Activated CD4-positive, alpha-beta T cell treated with anti-CD3 and anti-CD28 coated beads for 36 hours (primary cell): ENCODE results near the gene AHRR. TPM values are rescaled to one million over a fixed set of nuclear protein-coding genes. Genes with fewer than 3 reads are reported as not detected.
"Not testable (repeated sequence)": the region's sequence is repeated elsewhere in the genome, so short reads cannot be mapped to it uniquely, and the experiment has no call there.

ENCODE experiments used
- ATAC-seq: fragments of 200-7000 bp; cut with Tn5 transposase; one replicate; pipeline ENCODE4 v1.10.0; 2021; ENCODE audit warnings: mild to moderate bottlenecking, moderate library complexity
- CTCF ChIA-PET: fragments of 350-600 bp; sonication (Branson Sonifier 250); formaldehyde crosslinking; loops from one replicate; lab custom pipeline; 2021; ENCODE audit warnings: antibody characterized with exemption; lab: Charles Lee
- POLR2A ChIA-PET: fragments of 350-600 bp; sonication (Branson Sonifier 250); formaldehyde crosslinking; loops from one replicate; lab custom pipeline; 2021; ENCODE audit warnings: antibody characterized with exemption, inconsistent platforms; lab: Charles Lee
- DNase-seq: peaks from one replicate; pipeline ENCODE4 v3.0.0-alpha.2; 2020
- H3K27ac Mint-ChIP-seq: one replicate; pipeline ENCODE4 v1.8.0; 2021; ENCODE audit warnings: mixed read lengths
- H3K27me3 Mint-ChIP-seq: one replicate; pipeline ENCODE4 v1.8.0; 2021; ENCODE audit warnings: mixed read lengths
- H3K36me3 Mint-ChIP-seq: one replicate; pipeline ENCODE4 v1.8.0; 2021; ENCODE audit warnings: low read depth, mixed read lengths
- H3K4me1 Mint-ChIP-seq: one replicate; pipeline ENCODE4 v1.8.0; 2021; ENCODE audit warnings: mixed read lengths
- H3K4me3 Mint-ChIP-seq: one replicate; pipeline ENCODE4 v1.8.0; 2021; ENCODE audit warnings: mild to moderate bottlenecking, moderate library complexity, mixed read lengths
- H3K9me3 Mint-ChIP-seq: one replicate; pipeline ENCODE4 v1.8.0; 2021; ENCODE audit warnings: low read depth, mixed read lengths
- intact Hi-C, 2 experiments: fragments of 100-400 bp; cut with DNase I in 1 of 2; cut with micrococcal nuclease in 1 of 2; formaldehyde crosslinking; loops; one replicate each; pipeline versions ENCODE4 v1.14.2 to v1.15.1; 2022 to 2024; cut with DNase I, micrococcal nuclease
- total RNA-seq, 2 experiments: library from RNA; stranded (reverse); gene quantifications; one replicate each; pipeline ENCODE4 v1.2.3, GENCODE V29; 2021

Gene AHRR
- total RNA-seq = 10 to 100 TPM; 15.1 to 20.5 TPM

- peak within 1 kb of the TSS; percentile 64 for H3K4me3 Mint-ChIP-seq
- CTCF ChIA-PET = interaction anchor here (0.8 to 1.1 kb wide), 3 partner anchors 47 to 105 kb away, joined by 3 to 4 read pairs (median 4); partner anchors contain the start of genes CCDC127 and SDHA
- peak; percentile 69 for ATAC-seq
- POLR2A ChIA-PET = no interaction called here
- peaks cover 15% of the 10 kb centered on the region for H3K4me1 Mint-ChIP-seq
- intact Hi-C loops = loop anchor here in 1 of 2 experiments (1.0 to 2.0 kb wide), 2 partner anchors 58 to 291 kb away; partner anchors contain the start of gene CEP72
- no peaks in the 10 kb centered on the region for H3K9me3 Mint-ChIP-seq
- peaks cover 20% of the 10 kb centered on the region for H3K27me3 Mint-ChIP-seq
- peaks cover 13% of the 10 kb centered on the region for H3K36me3 Mint-ChIP-seq
- H3K27ac Mint-ChIP-seq = peak within 1 kb of the TSS; percentile 19
- DNase-seq = peak; percentile 77
Observed at GRCh38 chr5:321230-321725, at the start of gene AHRR. TSS of gene AHRR (plus strand) at chr5:321714. CDS start at chr5:343903, 22,189 bp downstream.

GRCh38 chr5:271828-272167, 49.7 kb upstream of the AHRR start:
- H3K27ac Mint-ChIP-seq, H3K27me3 Mint-ChIP-seq, ATAC-seq, CTCF ChIA-PET, POLR2A ChIA-PET, DNase-seq, H3K9me3 Mint-ChIP-seq: not testable (repeated sequence)
- Mint-ChIP-seq H3K4me3 (peak overlapping the region; percentile 95), H3K4me1 (peaks cover 42% of the 10 kb centered on the region), H3K36me3 (peaks cover 32% of the 10 kb centered on the region)
- intact Hi-C loops = loop anchor here (1.0 to 2.0 kb wide), 9 partner anchors 53 to 621 kb away; partner anchors contain the start of genes CCDC127 (in 2 of the 2), SDHA (in 2 of the 2), BRD9 (in 1 of the 2) and CEP72 (in 1 of the 2)

- H3K36me3 Mint-ChIP-seq = peaks cover 32% of the 10 kb centered on the region
- CTCF ChIA-PET = interaction anchor here (0.6 to 0.7 kb wide), 2 partner anchors 27 to 38 kb away, joined by 3 to 4 read pairs; no protein-coding TSS in a partner anchor
- H3K9me3 Mint-ChIP-seq, DNase-seq, intact Hi-C loops, H3K27me3 Mint-ChIP-seq, POLR2A ChIA-PET, ATAC-seq: not testable (repeated sequence)
- peak overlapping the region; percentile 69 for H3K27ac Mint-ChIP-seq
- H3K4me1 Mint-ChIP-seq = peaks cover 42% of the 10 kb centered on the region
- peak overlapping the region; percentile 95 for H3K4me3 Mint-ChIP-seq
Observed at GRCh38 chr5:273091-273490, 48.4 kb upstream of the AHRR start.

GRCh38 chr5:273491-273890, 48.0 kb upstream of the AHRR start:
- POLR2A ChIA-PET, ATAC-seq, H3K9me3 Mint-ChIP-seq, H3K27me3 Mint-ChIP-seq, H3K27ac Mint-ChIP-seq, intact Hi-C loops, DNase-seq: not testable (repeated sequence)
- peak overlapping the region; percentile 95 for H3K4me3 Mint-ChIP-seq
- H3K4me1 Mint-ChIP-seq = peaks cover 43% of the 10 kb centered on the region
- H3K36me3 Mint-ChIP-seq = peaks cover 32% of the 10 kb centered on the region
- CTCF ChIA-PET = interaction anchor here (0.6 to 0.7 kb wide), 2 partner anchors 27 to 38 kb away, joined by 3 to 4 read pairs; no protein-coding TSS in a partner anchor

- H3K4me3 Mint-ChIP-seq, POLR2A ChIA-PET, ATAC-seq, H3K27ac Mint-ChIP-seq, intact Hi-C loops, DNase-seq, H3K27me3 Mint-ChIP-seq, H3K9me3 Mint-ChIP-seq, CTCF ChIA-PET: not testable (repeated sequence)
- peaks cover 38% of the 10 kb centered on the region for H3K36me3 Mint-ChIP-seq
- peaks cover 48% of the 10 kb centered on the region for H3K4me1 Mint-ChIP-seq
Observed at GRCh38 chr5:274346-274745, 47.2 kb upstream of the AHRR start.

GRCh38 chr5:278646-279045, 42.9 kb upstream of the AHRR start:
- ATAC-seq (no peak), DNase-seq (no peak)
- Mint-ChIP-seq H3K27me3 (no peaks in the 10 kb centered on the region), H3K4me1 (peaks cover 65% of the 10 kb centered on the region), H3K36me3 (peaks cover 40% of the 10 kb centered on the region), H3K4me3 (no peak overlapping the region), H3K27ac (no peak overlapping the region), H3K9me3 (no peaks in the 10 kb centered on the region)
- intact Hi-C loops = no loop called here
- ChIA-PET POLR2A (no interaction called here), CTCF (no interaction called here)

- H3K4me3 Mint-ChIP-seq, CTCF ChIA-PET, H3K9me3 Mint-ChIP-seq, H3K27ac Mint-ChIP-seq, ATAC-seq, H3K27me3 Mint-ChIP-seq, intact Hi-C loops, POLR2A ChIA-PET, DNase-seq: not testable (repeated sequence)
- peaks cover 65% of the 10 kb centered on the region for H3K4me1 Mint-ChIP-seq
- peaks cover 40% of the 10 kb centered on the region for H3K36me3 Mint-ChIP-seq
Observed at GRCh38 chr5:279051-279665, 42.4 kb upstream of the AHRR start.

- CTCF ChIA-PET = interaction anchor here (0.5 kb wide), 1 partner anchor 678 kb away, joined by 3 read pairs; no protein-coding TSS in a partner anchor
- Mint-ChIP-seq H3K36me3 (peaks cover 36% of the 10 kb centered on the region), H3K4me1 (peaks cover 44% of the 10 kb centered on the region), H3K27me3 (no peaks in the 10 kb centered on the region), H3K9me3 (no peaks in the 10 kb centered on the region), H3K27ac (no peak overlapping the region), H3K4me3 (no peak overlapping the region)
- intact Hi-C loops = no loop called here
- no peak for ATAC-seq
- POLR2A ChIA-PET = interaction anchor here (1.1 kb wide), 1 partner anchor 13 kb away, joined by 4 read pairs; no protein-coding TSS in a partner anchor
- no peak for DNase-seq
Observed at GRCh38 chr5:285991-286557, 35.4 kb upstream of the AHRR start.

GRCh38 chr5:290200-290599, 31.3 kb upstream of the AHRR start:
- H3K9me3 Mint-ChIP-seq, CTCF ChIA-PET, ATAC-seq, DNase-seq, intact Hi-C loops, H3K27me3 Mint-ChIP-seq, H3K4me3 Mint-ChIP-seq, POLR2A ChIA-PET, H3K27ac Mint-ChIP-seq: not testable (repeated sequence)
- peaks cover 31% of the 10 kb centered on the region for H3K36me3 Mint-ChIP-seq
- peaks cover 17% of the 10 kb centered on the region for H3K4me1 Mint-ChIP-seq

GRCh38 chr5:291345-291744, 30.2 kb upstream of the AHRR start:
- H3K27me3 Mint-ChIP-seq, H3K4me3 Mint-ChIP-seq, ATAC-seq, intact Hi-C loops, H3K9me3 Mint-ChIP-seq, H3K27ac Mint-ChIP-seq, POLR2A ChIA-PET, CTCF ChIA-PET, DNase-seq: not testable (repeated sequence)
- Mint-ChIP-seq H3K4me1 (peaks cover 20% of the 10 kb centered on the region), H3K36me3 (peaks cover 25% of the 10 kb centered on the region)

GRCh38 chr5:294788-295187, 26.7 kb upstream of the AHRR start:
- ATAC-seq, DNase-seq, H3K27me3 Mint-ChIP-seq, CTCF ChIA-PET, intact Hi-C loops, H3K4me3 Mint-ChIP-seq, H3K9me3 Mint-ChIP-seq, POLR2A ChIA-PET, H3K27ac Mint-ChIP-seq: not testable (repeated sequence)
- H3K36me3 Mint-ChIP-seq = peaks cover 18% of the 10 kb centered on the region
- H3K4me1 Mint-ChIP-seq = peaks cover 25% of the 10 kb centered on the region
